OCI-LY1 (cell line): Measurements from ENCODE around the gene NID1.

Source experiments
- EZH2 ChIP-seq: fragments of 200-600 bp; sonication (generic), shearing (Covaris generic); IDR thresholded peaks from 2 replicates; pipeline ENCODE4 v1.8.0; 2017; ENCODE audit warnings: borderline replicate concordance, mixed run types, mild to moderate bottlenecking, antibody characterized with exemption, low read length, moderate library complexity, mixed read lengths
- TF ChIP-seq, protein P1 (sequence below): fragments of 200-600 bp; sonication (generic), shearing (Covaris generic); IDR thresholded peaks from 2 replicates; pipeline ENCODE4 v1.5.1; 2017; ENCODE audit warnings: mild to moderate bottlenecking, antibody characterized with exemption, low read length, moderate library complexity, mixed read lengths

DNA sequence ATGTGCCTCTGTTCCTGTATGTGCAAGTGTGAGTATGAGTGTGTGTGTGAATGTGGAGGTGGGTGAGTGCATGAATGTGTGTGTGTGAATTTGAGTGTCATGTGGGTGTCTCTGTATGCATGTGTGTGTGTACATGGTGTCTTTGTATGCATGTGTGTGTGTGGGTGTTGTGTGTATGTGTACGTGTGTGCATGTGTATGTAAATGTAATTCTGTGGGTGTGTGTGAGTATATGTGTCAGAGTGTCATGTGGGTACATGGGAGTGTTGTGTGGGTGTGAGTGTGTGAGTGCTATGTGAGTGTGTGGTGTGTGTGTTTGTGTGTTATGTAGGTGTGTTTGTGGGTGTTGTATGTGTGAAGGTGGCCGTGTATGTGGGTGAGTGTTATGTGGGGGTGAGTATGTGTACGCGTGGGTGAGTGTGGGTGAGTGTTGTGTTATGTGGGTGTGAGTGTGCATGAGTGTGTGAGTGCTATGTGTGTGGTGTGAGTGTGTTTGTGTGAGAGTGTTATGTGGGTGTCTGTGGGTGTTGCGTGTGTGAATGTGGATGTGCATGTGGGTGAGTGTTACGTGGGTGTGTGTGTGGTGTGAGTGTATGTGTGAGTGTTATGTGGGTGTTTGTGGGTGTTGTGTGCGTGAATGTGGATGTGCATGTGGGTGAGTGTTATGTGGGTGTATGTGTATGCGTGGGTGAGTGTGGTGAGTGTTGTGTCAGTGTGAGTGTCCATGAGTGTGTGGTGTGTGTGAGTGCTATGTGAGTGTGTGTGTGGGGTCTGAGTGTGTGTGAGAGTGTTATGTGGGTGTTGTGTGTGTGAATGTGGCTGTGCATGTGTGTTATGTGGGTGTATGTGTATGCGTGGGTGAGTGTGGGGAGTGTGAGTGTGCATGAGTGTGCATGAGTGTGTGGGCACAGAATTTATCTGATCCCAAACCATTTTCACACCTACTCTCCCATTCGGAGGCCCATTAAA lies 36.6 kb upstream of the NID1 start:
- TF ChIP-seq, protein P1, sequence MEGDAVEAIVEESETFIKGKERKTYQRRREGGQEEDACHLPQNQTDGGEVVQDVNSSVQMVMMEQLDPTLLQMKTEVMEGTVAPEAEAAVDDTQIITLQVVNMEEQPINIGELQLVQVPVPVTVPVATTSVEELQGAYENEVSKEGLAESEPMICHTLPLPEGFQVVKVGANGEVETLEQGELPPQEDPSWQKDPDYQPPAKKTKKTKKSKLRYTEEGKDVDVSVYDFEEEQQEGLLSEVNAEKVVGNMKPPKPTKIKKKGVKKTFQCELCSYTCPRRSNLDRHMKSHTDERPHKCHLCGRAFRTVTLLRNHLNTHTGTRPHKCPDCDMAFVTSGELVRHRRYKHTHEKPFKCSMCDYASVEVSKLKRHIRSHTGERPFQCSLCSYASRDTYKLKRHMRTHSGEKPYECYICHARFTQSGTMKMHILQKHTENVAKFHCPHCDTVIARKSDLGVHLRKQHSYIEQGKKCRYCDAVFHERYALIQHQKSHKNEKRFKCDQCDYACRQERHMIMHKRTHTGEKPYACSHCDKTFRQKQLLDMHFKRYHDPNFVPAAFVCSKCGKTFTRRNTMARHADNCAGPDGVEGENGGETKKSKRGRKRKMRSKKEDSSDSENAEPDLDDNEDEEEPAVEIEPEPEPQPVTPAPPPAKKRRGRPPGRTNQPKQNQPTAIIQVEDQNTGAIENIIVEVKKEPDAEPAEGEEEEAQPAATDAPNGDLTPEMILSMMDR: no peak
- TF ChIP-seq EZH2: no peak
